Measurements from ENCODE around the gene OR51A2.
A peak's percentile ranks its signal among the peaks of the same experiment; 100 is the strongest.
"Not testable (repeated sequence)": the region's sequence is repeated elsewhere in the genome, so short reads cannot be mapped to it uniquely, and the experiment has no call there.

The OR51A2 gene, protein sequence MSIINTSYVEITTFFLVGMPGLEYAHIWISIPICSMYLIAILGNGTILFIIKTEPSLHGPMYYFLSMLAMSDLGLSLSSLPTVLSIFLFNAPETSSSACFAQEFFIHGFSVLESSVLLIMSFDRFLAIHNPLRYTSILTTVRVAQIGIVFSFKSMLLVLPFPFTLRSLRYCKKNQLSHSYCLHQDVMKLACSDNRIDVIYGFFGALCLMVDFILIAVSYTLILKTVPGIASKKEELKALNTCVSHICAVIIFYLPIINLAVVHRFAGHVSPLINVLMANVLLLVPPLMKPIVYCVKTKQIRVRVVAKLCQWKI

DNA sequence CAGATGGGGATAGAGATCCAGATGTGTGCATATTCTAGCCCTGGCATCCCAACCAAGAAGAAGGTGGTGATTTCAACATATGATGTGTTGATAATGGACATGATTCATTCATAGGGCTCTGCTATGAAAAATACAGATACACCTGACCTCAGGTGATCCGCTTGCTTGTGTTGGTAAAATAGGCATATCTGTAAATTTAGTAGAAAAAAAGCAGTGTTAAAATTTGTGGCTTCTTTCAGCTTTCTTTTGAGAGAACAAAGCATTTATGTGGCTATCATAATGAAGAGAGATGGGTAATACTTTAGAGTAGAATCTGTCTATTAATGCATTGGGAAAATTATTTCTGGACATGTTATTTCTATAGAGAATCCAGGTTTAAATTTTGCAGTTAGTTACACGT, at the start of gene OR51A2:
Gene OR51A2 (minus strand): TSS at position 101 of the 400 bp plus-strand sequence. CDS start 0 bp downstream, at position 101.
- not testable (repeated sequence) for DNase-seq (ENCODE audit: low read depth, low spot score)

DNA sequence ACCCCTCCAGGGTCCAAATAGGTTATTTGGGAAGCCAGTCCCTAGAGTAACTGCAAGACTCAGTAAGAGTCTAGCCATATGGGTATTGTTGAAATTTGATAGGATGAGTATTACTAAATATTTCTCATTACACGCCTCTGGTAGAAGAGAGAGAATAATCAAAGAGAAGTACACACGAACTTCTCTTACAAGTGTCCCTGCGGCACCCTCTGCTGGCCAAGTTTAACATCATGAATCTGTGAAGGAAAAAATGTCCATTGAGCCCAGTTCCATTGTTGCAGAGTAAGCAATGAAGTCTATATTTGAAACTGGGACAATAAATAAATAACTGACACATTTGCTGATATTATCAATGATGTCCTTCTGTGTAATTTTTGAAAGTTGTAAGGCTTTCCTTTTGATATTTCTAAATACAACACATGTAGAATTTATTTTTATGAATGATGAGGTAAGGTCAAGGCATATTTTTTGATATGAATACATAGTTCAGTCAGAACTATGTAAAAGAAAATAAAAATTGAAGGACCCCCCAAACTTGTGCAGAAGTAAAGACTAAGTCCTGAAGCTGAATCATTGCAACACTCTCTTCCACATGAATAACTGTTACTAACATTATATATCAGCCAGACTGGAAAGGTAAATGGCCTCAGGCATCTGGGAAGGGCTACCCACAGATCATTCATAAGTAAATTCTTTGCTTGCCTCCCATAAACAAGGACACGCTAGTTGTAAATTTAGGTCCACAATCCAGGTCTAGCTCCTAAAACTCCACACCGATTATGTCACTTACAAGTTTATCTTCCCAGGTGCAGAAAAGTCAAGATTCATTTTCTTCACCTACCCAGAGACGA, 49.1 kb upstream of the OR51A2 start:
- DNase-seq (ENCODE audit: low read depth, low spot score), result peak; percentile 6

DNA sequence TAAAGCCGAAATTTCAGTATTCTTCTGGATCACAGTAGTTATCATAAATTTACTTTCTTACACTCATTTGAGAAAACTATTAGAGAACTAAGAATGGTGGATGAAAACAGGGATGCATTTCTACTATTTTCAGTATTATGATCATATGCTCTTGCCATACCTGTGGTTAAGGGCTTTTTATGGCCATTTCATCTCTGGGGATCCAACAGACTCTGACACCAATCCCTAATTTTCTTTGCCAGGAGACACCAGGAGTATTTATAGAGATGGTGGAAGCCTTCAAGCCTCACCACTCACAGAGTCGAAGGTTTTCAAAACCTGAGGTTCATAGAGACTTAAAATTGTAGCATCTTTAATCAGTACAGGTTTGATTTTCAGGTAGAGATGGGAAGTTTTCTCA, 39.0 kb upstream of the OR51A2 start, which contains the start of gene OR51L1:
Gene OR51L1 (plus strand): TSS at position 301 of the 400 bp plus-strand sequence. CDS start 4,132 bp downstream, outside the sequence.
- no peak for DNase-seq (ENCODE audit: low read depth, low spot score)

DNA sequence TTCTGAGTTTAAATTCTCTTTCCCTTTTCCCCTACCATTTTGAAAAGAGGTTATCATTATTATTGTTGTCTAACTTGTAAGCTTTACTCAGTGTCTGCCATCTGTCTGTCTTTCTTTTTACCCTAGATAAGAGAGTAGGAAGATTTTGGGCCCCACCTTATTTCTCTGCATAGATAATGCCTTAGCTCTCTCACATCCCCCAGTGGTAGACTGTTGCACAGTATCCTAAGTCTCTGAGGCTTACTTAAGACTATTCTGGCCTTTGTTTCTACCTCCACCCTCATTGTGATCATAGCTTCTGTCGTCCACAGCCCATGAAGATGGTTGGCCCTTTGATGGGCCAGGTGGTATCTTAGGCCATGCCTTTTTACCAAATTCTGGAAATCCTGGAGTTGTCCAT, 35.5 kb upstream of the OR51A2 start:
- DNase-seq (ENCODE audit: low read depth, low spot score), result no peak

DNA sequence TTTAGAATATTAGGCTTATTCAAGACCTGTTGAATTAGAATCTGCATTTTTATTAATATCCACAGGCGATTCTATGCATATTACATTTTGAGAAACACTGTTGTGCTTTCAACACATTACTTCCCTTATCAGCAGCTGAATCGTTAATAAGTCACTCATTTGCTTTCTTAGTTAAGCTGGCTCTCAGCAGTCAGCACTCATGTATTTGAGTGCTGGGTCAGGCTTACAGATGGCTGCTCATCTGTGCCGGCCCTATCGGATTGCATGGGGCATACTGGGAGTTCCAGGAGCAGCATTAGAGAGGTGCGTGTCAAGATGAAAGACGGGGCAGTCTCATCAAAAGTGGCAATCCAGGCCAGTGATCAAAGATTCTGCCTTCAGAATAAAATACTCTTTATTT, 28.3 kb upstream of the OR51A2 start:
- DNase-seq (ENCODE audit: low read depth, low spot score), result no peak

DNA sequence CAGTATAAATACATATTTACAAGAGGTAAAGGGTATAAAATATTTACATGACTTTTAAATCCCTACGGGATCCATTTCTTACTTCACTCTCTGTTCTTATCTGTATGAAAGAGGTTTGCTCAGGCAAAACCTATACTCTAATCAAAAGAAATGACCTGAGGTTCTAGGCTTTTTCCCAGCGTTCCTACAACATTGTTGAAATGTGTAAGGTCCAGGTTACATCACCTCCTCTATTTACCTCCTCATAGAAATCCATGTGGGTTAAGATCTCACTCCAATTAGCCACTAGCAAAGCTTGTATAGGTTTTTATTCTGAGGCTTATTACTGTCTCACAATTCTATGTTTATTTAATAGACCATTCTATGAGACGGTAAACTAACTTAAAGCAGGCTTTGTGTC, 27.2 kb upstream of the OR51A2 start:
- no peak for DNase-seq (ENCODE audit: low read depth, low spot score)

DNA sequence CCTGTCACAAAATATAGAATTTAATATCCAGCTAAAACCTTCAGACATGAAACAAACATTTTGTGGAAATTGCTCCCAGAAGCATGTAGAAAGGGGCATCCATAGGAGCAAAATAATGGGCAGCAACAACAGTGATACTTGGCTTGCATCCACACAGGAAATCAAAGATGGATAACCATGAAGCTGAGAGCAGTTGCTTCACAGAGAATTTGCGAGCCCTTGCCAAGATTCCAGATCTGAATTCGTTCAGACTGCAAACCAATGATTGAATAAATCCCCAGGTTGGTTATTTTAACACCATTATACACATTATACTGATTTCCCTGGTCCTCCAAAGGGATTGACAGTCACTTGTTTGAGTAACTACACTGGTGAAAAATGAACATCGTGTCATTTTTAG, 23.5 kb upstream of the OR51A2 start:
- no peak for DNase-seq (ENCODE audit: low read depth, low spot score)

DNA sequence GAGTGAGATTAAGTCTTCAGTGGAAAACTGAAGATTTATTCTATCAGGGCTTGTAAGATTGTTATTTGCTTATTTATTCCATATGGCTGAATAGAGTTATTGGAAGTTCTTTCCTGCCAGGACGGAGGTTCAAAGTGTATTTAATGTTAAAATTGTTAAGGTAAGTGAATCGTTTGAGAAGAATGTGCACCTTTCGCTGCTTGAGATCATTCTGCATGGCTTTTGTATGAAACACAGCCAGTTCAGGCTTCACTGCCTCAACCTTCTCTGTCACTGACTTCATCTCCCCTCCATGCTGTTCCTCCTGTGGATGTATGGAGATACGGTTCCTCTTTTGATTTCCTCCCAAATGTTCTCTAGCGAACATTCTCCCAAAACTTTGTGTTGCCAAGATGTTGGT, 19.9 kb upstream of the OR51A2 start:
- DNase-seq (ENCODE audit: low read depth, low spot score), result no peak

DNA sequence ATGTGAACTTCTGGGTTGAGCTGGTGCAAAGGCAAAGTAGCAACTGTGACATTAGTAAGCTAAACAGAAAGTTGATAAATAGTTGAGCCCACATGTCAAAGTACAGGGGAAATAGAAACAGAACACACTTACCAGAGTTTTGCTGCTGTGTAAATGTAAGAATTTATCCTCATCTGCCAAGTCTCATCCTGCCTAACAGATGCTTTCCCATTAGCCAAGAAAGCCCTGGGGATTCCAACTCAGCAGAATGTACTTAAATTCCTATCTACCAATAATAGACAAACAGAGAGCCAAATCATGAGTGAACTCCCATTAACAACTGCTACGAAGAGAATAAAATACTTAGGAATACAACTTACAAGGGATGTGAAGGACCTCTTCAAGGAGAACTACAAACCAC, 7.3 kb upstream of the OR51A2 start:
- DNase-seq (ENCODE audit: low read depth, low spot score), result no peak

DNA sequence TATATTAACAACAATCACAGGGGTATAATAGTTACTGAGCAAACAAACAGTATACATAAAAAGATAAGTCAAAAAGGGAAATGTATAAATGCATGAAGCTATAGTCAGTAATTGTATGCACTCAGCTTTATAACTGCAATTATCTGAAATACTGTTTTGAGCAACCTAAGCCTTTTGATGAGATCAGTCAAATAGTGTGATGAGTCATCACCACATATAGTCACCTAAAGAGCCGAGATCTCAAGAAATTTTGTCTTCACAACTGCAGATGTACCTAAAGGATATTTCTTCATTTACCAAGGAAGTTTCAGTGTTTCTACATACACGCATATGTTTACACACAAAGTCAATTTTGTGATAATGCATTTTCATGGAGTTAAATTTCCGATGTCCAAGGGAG, 5.4 kb upstream of the OR51A2 start:
- DNase-seq (ENCODE audit: low read depth, low spot score), result no peak

DNA sequence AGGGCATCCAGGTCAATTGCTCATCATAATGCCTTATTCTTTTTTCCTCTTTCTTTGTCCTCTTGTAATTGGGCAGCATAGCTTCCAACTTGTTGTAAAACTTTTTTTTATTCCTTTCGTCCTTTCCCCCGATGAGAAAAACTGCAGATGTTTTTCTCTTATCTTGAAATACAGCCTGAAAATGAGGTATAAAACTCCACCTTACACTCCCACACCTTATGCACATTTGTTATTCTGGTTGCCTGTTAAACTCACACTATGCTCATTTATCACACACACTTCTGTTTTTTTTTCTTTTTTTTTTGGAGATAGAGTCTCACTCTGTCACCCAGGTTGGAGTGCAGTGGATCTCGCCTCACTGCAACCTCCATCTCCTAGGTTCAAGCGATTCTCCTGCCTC, 1.9 kb upstream of the OR51A2 start:
- DNase-seq (ENCODE audit: low read depth, low spot score), result no peak

DNA sequence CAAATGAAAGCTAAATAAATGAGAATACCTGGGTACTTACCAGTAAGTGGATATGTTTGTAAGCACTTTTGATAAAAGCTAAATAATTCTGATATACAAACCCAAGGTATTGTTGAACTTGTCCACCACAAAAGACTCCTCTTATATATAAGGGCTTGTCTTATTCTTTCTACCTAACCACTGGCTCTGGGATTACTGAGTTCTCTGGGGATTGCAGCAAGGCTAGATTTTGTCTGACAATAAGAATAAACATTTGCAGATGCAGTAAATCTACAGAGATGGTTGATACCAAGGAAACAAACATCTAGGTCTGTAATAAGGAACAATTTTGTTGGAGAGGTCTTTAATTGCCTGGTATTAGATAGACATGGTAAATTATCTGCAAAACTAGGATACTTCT, 8.0 kb downstream of the OR51A2 start, which contains the start of gene OR51A4:
Gene OR51A4 (minus strand): TSS at position 101 of the 400 bp plus-strand sequence. CDS start 505 bp downstream, outside the sequence.
- no peak for DNase-seq (ENCODE audit: low read depth, low spot score)

DNA sequence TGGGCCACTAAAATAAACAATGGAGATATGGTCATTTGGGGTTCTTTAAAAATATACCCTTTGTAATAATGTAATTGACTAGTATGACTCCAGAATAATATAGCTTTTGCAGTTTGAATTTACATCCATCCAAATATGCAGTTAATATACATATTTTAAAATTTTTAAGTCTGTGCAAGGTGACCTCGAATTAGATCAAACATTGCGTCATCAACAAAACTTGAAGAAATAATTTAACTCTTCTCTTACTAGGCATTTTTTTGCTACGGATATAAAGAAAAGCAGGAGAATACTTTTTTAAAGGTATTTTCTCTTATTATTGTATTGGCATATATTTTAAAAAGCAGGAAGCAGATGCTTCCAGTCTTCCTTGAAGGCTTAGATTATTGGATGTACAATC, 18.8 kb downstream of the OR51A2 start:
- no peak for DNase-seq (ENCODE audit: low read depth, low spot score)

DNA sequence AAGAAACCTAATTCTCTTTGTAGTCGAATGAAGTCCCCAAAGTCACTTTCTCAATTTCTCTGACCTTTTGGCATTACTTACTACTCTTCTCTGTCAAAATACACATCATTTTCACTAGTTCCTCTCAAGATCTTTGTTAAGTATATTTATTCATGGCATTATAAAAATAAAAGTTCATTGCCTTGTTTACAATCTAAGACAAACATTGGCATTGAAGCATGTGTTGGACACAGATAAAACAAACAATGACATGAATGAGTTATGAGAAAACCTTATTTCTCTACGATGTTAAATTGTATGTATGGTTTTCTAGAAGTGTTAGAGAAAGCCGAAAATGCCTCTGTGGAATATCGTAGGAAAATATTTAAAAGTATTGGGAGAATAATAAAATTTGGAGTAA, 22.8 kb downstream of the OR51A2 start:
- DNase-seq (ENCODE audit: low read depth, low spot score), result no peak

DNA sequence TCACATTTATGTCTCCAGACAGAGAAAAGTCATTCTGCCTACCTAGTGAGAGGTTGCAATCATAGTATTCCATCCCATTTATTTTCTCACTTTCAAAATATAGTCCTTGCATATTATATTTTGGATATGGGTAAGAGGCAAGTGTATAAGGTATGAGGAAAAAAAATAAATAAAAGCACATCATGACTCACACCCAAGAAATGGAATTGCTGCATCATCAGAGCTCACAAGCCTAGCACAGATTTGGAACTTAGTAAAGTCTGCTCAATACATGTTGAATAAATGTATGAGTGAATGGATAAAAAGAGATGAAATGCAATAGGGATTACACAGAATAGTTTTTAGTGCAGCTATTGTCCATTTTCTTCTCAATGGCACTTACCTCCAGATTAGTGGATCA, 28.9 kb downstream of the OR51A2 start:
- DNase-seq (ENCODE audit: low read depth, low spot score), result no peak

DNA sequence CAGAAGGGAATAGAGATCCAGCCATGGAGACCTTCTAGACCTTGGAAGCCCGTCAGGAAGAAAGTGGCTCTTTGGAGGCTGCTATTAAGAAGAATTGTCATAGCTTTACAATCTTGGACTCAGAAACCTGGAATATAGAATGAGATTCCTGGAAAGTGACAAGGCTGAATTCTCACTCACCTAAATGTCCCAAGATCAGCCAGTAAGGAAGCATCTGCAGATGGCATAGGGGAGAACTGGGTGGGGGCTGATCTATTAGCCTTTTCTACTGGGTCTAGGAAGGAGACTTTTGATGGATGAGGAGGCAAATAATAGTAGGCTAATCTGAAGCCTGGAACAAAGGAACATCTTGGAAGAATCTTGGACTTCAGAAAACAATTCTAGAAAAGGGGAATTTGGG, 31.3 kb downstream of the OR51A2 start, which contains the start of gene OR51G1:
Gene OR51G1 (minus strand): TSS at position 101 of the 400 bp plus-strand sequence. CDS start 0 bp downstream, at position 101.
- no peak for DNase-seq (ENCODE audit: low read depth, low spot score)

DNA sequence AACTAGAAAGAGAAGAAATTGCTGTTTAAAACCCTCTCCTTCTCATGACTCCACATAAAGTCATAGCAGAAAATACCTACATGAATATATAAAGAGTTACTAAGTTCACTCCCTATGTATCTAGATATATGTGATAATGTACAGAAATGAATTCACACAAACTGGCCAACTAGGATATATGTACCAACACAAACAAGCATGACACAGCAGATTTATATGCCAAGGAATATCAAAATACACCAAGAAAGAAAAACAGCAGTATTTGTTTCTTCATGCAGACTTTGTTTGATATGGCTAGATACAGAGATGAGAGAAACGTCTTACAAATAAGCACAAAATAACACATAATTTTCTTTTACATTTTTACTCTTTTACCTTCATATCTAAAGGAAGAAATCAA, 33.2 kb downstream of the OR51A2 start:
- no peak for DNase-seq (ENCODE audit: low read depth, low spot score)

DNA sequence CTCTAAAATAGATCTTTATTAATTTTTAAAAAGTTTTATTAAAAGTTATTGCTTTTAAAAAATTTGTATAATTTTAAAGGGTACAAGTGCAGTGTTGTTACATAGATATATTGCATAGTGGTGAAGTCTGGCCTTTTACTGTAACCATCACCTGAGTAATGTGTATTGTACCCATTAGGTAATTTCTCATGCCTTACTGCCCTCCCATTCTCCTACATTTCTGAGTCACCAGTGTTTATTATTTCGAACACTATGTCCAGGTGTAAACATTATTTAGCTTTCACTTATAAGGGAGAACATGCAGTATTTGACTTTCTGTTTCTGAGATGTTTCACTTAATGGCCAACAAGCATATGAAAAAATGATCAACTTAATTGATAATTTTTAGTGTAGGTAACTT, 33.7 kb downstream of the OR51A2 start:
- DNase-seq (ENCODE audit: low read depth, low spot score), result no peak

DNA sequence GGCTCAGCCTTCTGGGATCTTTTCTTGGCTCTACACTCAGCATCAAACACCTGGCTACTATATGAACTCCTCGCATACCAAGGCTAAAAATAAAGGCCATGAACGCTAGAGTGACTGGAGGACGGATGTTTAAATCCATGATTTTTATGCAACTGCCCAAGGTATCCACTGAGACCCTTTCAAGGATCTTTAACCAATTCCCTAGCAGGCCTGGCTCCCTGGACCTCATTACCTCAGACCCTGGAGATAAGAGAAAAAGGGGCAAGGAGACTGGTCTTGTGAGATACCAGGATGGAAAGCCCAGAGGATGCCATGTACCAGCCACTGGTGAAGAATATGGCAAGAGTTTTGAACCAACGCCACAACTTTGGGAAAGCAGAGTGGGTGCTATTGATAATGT, 36.3 kb downstream of the OR51A2 start, which contains the start of gene OR51G2:
Gene OR51G2 (minus strand): TSS at position 101 of the 400 bp plus-strand sequence. CDS start 3,687 bp downstream, outside the sequence.
- DNase-seq (ENCODE audit: low read depth, low spot score), result no peak

DNA sequence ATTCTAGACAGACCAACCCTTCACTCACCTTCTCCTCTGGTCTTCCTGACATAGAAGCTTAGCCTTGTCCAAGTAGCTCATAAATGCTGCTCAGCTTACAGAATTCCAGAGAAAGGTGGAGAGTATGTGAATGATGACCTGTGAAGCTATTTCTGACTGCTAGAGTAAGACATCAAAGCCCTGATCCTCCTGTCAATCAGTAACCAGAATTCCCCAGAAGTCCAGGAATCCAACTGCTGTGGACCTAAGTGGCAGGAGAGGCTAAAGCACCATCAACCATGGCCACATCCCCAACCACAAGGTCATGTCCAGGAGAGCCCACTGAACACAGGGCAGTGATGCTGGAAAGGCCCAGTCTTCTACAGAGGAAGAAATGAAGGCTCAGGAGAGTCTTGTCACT, 38.9 kb downstream of the OR51A2 start:
- no peak for DNase-seq (ENCODE audit: low read depth, low spot score)

Data from brain pericyte (primary cell).